Measurements from ENCODE around the gene ARHGAP32. TPM values are rescaled to one million over a fixed set of nuclear protein-coding genes. Genes with fewer than 3 reads are reported as not detected.
A peak's percentile ranks its signal among the peaks of the same experiment; 100 is the strongest.

Gene ARHGAP32
- total and polyA plus RNA-seq, 7 donors, result 9.2 to 20.0 (median 12.0) TPM

- Histone ChIP-seq H3K27me3 (no peaks in the 10 kb centered on the region), H3K9me3 (no peaks in the 10 kb centered on the region), H3K27ac (no peak overlapping the region), H3K36me3 (no peaks in the 10 kb centered on the region), H3K4me1 (no peaks in the 10 kb centered on the region), H3K4me3 (no peak overlapping the region)
- WGBS, 2 donors, result 86 to 87% methylated on average over 3 of the region's 3 CpGs
- intact Hi-C loops (cut with DNase I), result no loop called here
- no peak for TF ChIP-seq POLR2AphosphoS5 (IDR thresholded peaks at IDR 0.05)
- no peak for DNase-seq
Measured at GRCh38 chr11:129041611-129042018, 150.5 kb downstream of the ARHGAP32 start.

GRCh38 chr11:129040934-129041333 lies 151.2 kb downstream of the ARHGAP32 start:
- no peaks in the 10 kb centered on the region for H3K27me3 ChIP-seq
- TF ChIP-seq POLR2AphosphoS5 (IDR thresholded peaks at IDR 0.05), result no peak
- no peak for TF ChIP-seq EP300 (IDR thresholded peaks at IDR 0.05)
- TF ChIP-seq POLR2A (IDR thresholded peaks at IDR 0.05), result no peak
- TF ChIP-seq CTCF (IDR thresholded peaks at IDR 0.05), result no peak
- DNase-seq, result no peak
- no peaks in the 10 kb centered on the region for H3K4me1 ChIP-seq
- H3K9me3 ChIP-seq, result no peaks in the 10 kb centered on the region
- H3K27ac ChIP-seq, result no peak overlapping the region
- intact Hi-C loops (cut with DNase I), result no loop called here
- no peak overlapping the region for H3K4me3 ChIP-seq
- no peaks in the 10 kb centered on the region for H3K36me3 ChIP-seq

GRCh38 chr11:129035244-129035643 lies 156.9 kb downstream of the ARHGAP32 start:
- intact Hi-C loops (cut with DNase I), result no loop called here
- Histone ChIP-seq H3K27ac (no peak overlapping the region), H3K27me3 (no peaks in the 10 kb centered on the region), H3K4me3 (no peak overlapping the region), H3K36me3 (no peaks in the 10 kb centered on the region), H3K9me3 (no peaks in the 10 kb centered on the region), H3K4me1 (no peaks in the 10 kb centered on the region)
- no peak for TF ChIP-seq CTCF (IDR thresholded peaks at IDR 0.05)
- TF ChIP-seq POLR2A (IDR thresholded peaks at IDR 0.05), result no peak
- no peak for TF ChIP-seq EP300 (IDR thresholded peaks at IDR 0.05)
- TF ChIP-seq POLR2AphosphoS5 (IDR thresholded peaks at IDR 0.05), result no peak
- 91% methylated on average over 2 of the region's 2 CpGs for WGBS, 2 donors
- DNase-seq, result no peak

- no peaks in the 10 kb centered on the region for H3K27me3 ChIP-seq
- no peak for TF ChIP-seq CTCF (IDR thresholded peaks at IDR 0.05)
- TF ChIP-seq POLR2A (IDR thresholded peaks at IDR 0.05), result no peak
- TF ChIP-seq POLR2AphosphoS5 (IDR thresholded peaks at IDR 0.05), result no peak
- TF ChIP-seq EP300 (IDR thresholded peaks at IDR 0.05), result no peak
- no peaks in the 10 kb centered on the region for H3K9me3 ChIP-seq
- no peaks in the 10 kb centered on the region for H3K36me3 ChIP-seq
- WGBS, 2 donors, result 93 to 95% methylated on average over 1 of the region's 1 CpG
- DNase-seq, result no peak
- no peak overlapping the region for H3K4me3 ChIP-seq
- H3K4me1 ChIP-seq, result no peaks in the 10 kb centered on the region
- intact Hi-C loops (cut with DNase I), result no loop called here
- H3K27ac ChIP-seq, result no peak overlapping the region
Measured at GRCh38 chr11:129034001-129034400, 158.1 kb downstream of the ARHGAP32 start.

GRCh38 chr11:129023968-129024676 lies 168.0 kb downstream of the ARHGAP32 start:
- 9 to 49% methylated on average over 2 of the region's 2 CpGs for WGBS, 2 donors
- no peak overlapping the region for H3K4me3 ChIP-seq
- no peak overlapping the region for H3K27ac ChIP-seq
- TF ChIP-seq CTCF (IDR thresholded peaks at IDR 0.05) (no peak), POLR2A (IDR thresholded peaks at IDR 0.05) (peak in 1 of 2 donors; percentile 62), EP300 (IDR thresholded peaks at IDR 0.05) (no peak), POLR2AphosphoS5 (IDR thresholded peaks at IDR 0.05) (peak in 1 of 4 donors; percentile 25)
- H3K4me1 ChIP-seq, result peaks cover 0 to 4% (median 0%) of the 10 kb centered on the region in 4 donors
- no peaks in the 10 kb centered on the region for H3K9me3 ChIP-seq
- intact Hi-C loops (cut with DNase I), result no loop called here
- H3K36me3 ChIP-seq, result no peaks in the 10 kb centered on the region
- DNase-seq, result no peak
- no peaks in the 10 kb centered on the region for H3K27me3 ChIP-seq
